Mammary epithelial cell (primary cell): Measurements from ENCODE around the gene RNF133.

Experiments
- EZH2 ChIP-seq: IDR thresholded peaks from 2 replicates; pipeline ENCODE4 v1.6.1; 2012; ENCODE audit warnings: low read length, inconsistent platforms, borderline replicate concordance
- TF ChIP-seq, protein P1 (sequence below), 2 donors: IDR thresholded peaks in 1 of 2; conservative IDR thresholded peaks in 1 of 2; 2 replicates each; pipeline ENCODE4 v1.5.1; 2011 to 2012; ENCODE audit warnings: inconsistent platforms in 2 of 2, low read length in 2 of 2, mild to moderate bottlenecking in 2 of 2, control low read depth in 1 of 2, low read depth in 1 of 2; ENCODE audit not compliant: insufficient read depth in 1 of 2; ENCODE audit errors: extremely low read depth in 1 of 2

DNA sequence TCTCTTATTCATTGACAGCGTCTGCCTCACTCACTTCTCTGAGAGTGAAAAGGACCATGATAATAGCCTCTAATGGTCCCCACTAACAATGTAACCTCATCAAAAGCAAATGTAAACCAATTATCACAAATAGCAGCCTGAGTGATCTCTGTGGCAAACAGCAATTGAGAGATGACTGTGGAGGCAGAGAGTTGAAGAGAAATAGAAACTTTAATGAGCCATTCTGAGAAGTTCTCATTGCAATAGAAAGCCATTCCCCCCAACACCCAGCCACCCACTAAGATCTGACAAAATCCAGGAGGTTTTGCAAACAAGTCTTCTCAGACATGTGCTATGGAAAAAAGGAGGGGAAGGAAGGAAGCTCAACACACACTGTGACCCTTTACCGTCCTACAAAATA lies 48.0 kb upstream of the RNF133 start:
- TF ChIP-seq, protein P1, sequence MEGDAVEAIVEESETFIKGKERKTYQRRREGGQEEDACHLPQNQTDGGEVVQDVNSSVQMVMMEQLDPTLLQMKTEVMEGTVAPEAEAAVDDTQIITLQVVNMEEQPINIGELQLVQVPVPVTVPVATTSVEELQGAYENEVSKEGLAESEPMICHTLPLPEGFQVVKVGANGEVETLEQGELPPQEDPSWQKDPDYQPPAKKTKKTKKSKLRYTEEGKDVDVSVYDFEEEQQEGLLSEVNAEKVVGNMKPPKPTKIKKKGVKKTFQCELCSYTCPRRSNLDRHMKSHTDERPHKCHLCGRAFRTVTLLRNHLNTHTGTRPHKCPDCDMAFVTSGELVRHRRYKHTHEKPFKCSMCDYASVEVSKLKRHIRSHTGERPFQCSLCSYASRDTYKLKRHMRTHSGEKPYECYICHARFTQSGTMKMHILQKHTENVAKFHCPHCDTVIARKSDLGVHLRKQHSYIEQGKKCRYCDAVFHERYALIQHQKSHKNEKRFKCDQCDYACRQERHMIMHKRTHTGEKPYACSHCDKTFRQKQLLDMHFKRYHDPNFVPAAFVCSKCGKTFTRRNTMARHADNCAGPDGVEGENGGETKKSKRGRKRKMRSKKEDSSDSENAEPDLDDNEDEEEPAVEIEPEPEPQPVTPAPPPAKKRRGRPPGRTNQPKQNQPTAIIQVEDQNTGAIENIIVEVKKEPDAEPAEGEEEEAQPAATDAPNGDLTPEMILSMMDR (conservative IDR thresholded peaks at IDR 0.05 in 1 of 2, IDR thresholded peaks at IDR 0.05 in 1 of 2; ENCODE audit: extremely low read depth in 1 of 2, insufficient read depth in 1 of 2, low read depth in 1 of 2, low read length in 2 of 2) = no peak
- no peak for TF ChIP-seq EZH2
